ENCODE data around the gene CACNA2D3.

CACNA2D3 gene

GRCh38 chr3:54987719-54988118, 865.4 kb downstream of the CACNA2D3 start:
- no peak for DNase-seq
- no peak for TF ChIP-seq GATA1 (IDR thresholded peaks at IDR 0.05; ENCODE audit: low read depth, low read length)
- TF ChIP-seq POLR2A (IDR thresholded peaks at IDR 0.05; ENCODE audit: low read length) = no peak

GRCh38 chr3:54988302-54988837, 866.0 kb downstream of the CACNA2D3 start:
- TF ChIP-seq GATA1 (IDR thresholded peaks at IDR 0.05; ENCODE audit: low read depth, low read length) (no peak), POLR2A (IDR thresholded peaks at IDR 0.05; ENCODE audit: low read length) (no peak)
- DNase-seq = no peak

DNA sequence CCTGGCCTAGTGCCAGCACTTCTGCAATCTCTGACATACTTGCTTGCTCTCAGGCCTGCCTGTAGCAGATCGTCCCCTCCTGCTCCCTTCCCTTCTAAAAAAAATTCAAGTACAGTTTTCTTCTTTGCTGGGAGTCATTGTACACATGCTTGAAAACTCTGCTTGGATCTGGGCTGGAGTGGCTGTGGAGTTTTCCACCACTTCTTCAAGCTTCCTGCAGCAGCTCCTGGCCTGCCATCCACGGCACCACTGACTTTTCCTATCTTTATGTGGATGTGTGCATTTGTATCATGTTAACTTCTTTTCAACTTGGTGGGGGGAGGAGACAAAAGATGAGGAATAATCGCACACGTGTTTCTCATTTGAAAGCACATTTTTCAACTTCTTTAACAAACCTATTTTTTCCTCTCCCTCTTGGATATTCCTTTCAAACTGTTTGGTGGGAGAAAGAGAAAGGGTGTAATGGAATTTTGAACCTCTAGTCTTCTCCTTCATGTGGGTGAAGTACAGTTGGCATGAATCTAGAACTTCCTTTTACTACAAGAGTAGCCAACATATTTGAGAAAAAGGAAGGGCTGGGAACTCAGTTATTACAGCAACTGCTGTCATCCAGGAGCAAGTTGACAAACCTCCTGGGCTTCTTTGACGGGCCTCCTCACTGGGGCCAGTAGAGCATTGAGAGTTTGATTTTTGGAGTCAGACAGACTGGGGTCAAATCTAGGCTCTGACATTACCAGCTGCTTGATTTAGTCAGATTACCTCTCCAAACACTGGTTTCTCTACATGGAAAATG, 866.7 kb downstream of the CACNA2D3 start:
- TF ChIP-seq POLR2A (IDR thresholded peaks at IDR 0.05; ENCODE audit: low read length) (no peak), GATA1 (IDR thresholded peaks at IDR 0.05; ENCODE audit: low read depth, low read length) (no peak)
- no peak for DNase-seq

- TF ChIP-seq GATA1 (IDR thresholded peaks at IDR 0.05; ENCODE audit: low read depth, low read length) (no peak), POLR2A (IDR thresholded peaks at IDR 0.05; ENCODE audit: low read length) (no peak)
- DNase-seq = no peak
These were observed 871.8 kb downstream of the CACNA2D3 start for GRCh38 chr3:54994111-54994513.

- TF ChIP-seq GATA1 (IDR thresholded peaks at IDR 0.05; ENCODE audit: low read depth, low read length) = no peak
- no peak for TF ChIP-seq POLR2A (IDR thresholded peaks at IDR 0.05; ENCODE audit: low read length)
- DNase-seq = no peak
These were observed 876.8 kb downstream of the CACNA2D3 start for GRCh38 chr3:54999159-54999558.

GRCh38 chr3:54999811-55000210, 877.5 kb downstream of the CACNA2D3 start:
- no peak for DNase-seq
- no peak for TF ChIP-seq POLR2A (IDR thresholded peaks at IDR 0.05; ENCODE audit: low read length)
- TF ChIP-seq GATA1 (IDR thresholded peaks at IDR 0.05; ENCODE audit: low read depth, low read length) = no peak

GRCh38 chr3:55000546-55000945, 878.2 kb downstream of the CACNA2D3 start:
- DNase-seq = no peak
- TF ChIP-seq POLR2A (IDR thresholded peaks at IDR 0.05; ENCODE audit: low read length) (no peak), GATA1 (IDR thresholded peaks at IDR 0.05; ENCODE audit: low read depth, low read length) (no peak)

DNA sequence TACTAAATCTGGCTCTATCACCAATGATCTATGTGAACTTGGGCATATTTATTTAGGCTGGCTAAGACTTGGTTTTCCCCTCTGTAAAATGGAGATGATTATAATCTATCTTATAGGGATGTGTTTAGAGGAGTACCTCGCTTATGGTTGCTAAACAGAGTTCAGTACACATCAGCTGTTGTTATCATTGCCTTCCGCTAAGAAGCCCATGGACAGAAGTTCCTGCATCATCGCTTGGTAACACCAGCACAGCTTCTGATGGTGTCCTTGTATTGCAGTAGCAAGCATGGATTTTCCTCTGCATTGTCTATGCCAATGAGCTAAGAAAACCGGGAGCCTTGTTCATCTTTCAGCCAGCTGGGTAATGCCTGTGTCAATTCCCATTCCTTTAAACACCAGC, 878.6 kb downstream of the CACNA2D3 start:
- TF ChIP-seq GATA1 (IDR thresholded peaks at IDR 0.05; ENCODE audit: low read depth, low read length) (no peak), POLR2A (IDR thresholded peaks at IDR 0.05; ENCODE audit: low read length) (no peak)
- DNase-seq = no peak

GRCh38 chr3:55002416-55002930, 880.1 kb downstream of the CACNA2D3 start:
- DNase-seq = no peak
- no peak for TF ChIP-seq POLR2A (IDR thresholded peaks at IDR 0.05; ENCODE audit: low read length)
- TF ChIP-seq GATA1 (IDR thresholded peaks at IDR 0.05; ENCODE audit: low read depth, low read length) = no peak

DNA sequence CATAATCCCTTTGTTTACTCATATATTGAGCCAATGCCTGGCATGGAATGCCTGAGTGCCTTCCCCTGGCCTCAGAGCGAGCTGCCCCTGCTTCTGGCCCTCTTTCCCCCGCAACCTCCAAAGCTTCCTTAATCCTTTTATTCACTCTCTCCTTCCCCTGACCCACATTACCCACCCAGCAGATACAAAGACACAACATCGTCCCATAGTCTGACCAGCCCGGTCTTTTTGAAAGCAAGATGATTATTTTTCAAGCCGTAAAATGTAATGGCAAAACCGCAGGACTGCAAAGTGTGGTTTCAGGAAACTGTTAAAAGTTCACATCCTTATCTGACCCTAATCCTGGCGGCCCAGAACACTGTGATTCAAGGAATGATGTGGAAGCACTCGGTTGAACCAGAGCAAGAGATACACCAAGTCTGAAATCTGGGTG, 883.9 kb downstream of the CACNA2D3 start:
- DNase-seq = no peak
- TF ChIP-seq POLR2A (IDR thresholded peaks at IDR 0.05; ENCODE audit: low read length) = no peak
- no peak for TF ChIP-seq GATA1 (IDR thresholded peaks at IDR 0.05; ENCODE audit: low read depth, low read length)

DNA sequence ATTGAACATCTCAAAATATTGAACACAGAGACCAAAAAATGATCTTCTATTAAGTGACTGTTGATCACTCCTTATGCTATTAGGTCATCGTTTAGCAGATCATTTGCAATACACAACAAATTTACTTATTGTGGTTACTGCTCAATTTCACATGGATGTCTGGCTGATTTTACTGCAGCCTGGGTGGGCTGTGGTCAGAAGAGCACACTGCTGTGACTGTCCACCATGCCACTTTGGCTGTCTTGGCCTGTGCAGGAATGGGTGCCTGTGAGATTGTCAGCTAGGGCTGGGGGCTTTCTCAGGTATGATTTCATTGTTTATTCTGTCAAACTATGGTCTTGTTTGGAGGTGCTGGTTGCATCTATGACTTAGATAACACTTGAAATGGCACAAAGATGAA, 885.6 kb downstream of the CACNA2D3 start:
- no peak for DNase-seq

DNA sequence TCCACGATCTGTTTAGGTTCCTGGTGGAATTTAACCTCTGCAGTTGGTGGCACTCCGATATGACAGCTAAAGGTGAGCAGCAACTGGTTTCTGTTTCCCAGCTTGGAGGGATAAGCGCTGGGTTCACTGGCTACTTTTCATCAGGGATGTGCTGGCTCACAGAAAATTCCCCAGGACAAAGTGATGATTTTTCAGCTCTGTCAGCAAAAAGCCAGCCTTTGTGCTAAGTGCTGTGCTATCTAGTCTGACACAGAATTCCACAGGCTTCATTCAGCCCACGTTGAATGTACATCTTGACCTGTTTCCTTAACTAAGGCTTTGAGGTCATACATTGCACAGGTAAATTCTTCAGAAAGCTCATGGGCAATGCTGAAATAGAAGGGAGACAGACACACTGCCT, 887.0 kb downstream of the CACNA2D3 start:
- DNase-seq = no peak
- no peak for TF ChIP-seq GATA1 (IDR thresholded peaks at IDR 0.05; ENCODE audit: low read depth, low read length)
- no peak for TF ChIP-seq POLR2A (IDR thresholded peaks at IDR 0.05; ENCODE audit: low read length)

More for the DNA sequence above, 885.6 kb downstream of the CACNA2D3 start:
- no peak for TF ChIP-seq GATA1 (IDR thresholded peaks at IDR 0.05; ENCODE audit: low read depth, low read length)
- no peak for TF ChIP-seq POLR2A (IDR thresholded peaks at IDR 0.05; ENCODE audit: low read length)

- DNase-seq = no peak
- TF ChIP-seq POLR2A (IDR thresholded peaks at IDR 0.05; ENCODE audit: low read length) (no peak), GATA1 (IDR thresholded peaks at IDR 0.05; ENCODE audit: low read depth, low read length) (no peak)
These were observed 889.7 kb downstream of the CACNA2D3 start for GRCh38 chr3:55012091-55012490.

DNA sequence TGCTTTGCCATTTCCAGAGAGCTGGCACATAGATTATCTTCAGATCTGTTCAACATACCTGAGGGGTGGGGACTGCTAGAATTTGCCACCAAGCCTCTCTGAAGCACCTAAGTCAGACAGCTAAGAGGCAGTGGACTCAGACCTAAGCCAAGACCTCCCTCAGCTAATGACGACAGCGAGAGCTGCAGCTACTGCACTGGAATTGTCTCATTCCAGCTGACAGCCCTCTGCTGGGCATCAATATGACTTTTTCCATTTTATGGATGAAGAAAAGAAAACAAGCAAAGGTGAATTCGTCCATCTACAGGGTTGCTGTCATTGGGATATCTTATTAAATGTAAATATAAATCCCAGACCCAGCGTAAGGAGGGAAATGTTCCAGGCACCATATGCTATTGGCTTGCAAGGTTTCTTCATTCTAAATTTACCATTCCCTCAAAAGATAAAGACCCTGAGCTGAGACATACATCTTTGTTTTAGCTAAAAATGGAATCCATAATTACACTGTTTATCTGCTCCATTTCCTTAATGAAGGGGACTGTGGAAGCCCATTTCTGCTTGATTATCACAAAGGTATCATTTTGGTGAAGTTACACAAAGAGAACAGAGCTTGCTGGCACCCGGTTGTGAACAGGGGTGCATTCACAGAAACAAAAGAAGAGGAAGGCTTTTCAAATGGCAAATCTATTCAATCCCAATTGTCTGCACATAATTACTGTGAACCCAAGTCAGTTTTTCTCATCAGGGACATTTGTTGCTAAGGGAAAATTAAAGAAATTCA, 891.0 kb downstream of the CACNA2D3 start:
- no peak for DNase-seq
- TF ChIP-seq GATA1 (IDR thresholded peaks at IDR 0.05; ENCODE audit: low read depth, low read length) (no peak), POLR2A (IDR thresholded peaks at IDR 0.05; ENCODE audit: low read length) (no peak)
